Rectal smooth muscle tissue (tissue), 1 donor: ENCODE measurements around the gene INSL6.

Experiments used
- H3K27ac ChIP-seq: one replicate; pipeline ENCODE4 v1.7.0; 2013; ENCODE audit warnings: low read depth, low read length, inconsistent platforms
- H3K27me3 ChIP-seq: one replicate; pipeline ENCODE4 v1.7.0; 2013; ENCODE audit warnings: low read length; ENCODE audit not compliant: control insufficient read depth, insufficient read depth
- H3K36me3 ChIP-seq: one replicate; pipeline ENCODE4 v1.7.0; 2013; ENCODE audit warnings: low read length; ENCODE audit not compliant: control insufficient read depth, insufficient read depth
- H3K4me1 ChIP-seq: one replicate; pipeline ENCODE4 v1.7.0; 2013; ENCODE audit warnings: low read length; ENCODE audit not compliant: control insufficient read depth, insufficient read depth
- H3K4me3 ChIP-seq: one replicate; pipeline ENCODE4 v1.7.0; 2013; ENCODE audit warnings: low read length
- H3K9ac ChIP-seq: one replicate; pipeline ENCODE4 v1.7.0; 2013; ENCODE audit warnings: low read length

Gene INSL6

DNA sequence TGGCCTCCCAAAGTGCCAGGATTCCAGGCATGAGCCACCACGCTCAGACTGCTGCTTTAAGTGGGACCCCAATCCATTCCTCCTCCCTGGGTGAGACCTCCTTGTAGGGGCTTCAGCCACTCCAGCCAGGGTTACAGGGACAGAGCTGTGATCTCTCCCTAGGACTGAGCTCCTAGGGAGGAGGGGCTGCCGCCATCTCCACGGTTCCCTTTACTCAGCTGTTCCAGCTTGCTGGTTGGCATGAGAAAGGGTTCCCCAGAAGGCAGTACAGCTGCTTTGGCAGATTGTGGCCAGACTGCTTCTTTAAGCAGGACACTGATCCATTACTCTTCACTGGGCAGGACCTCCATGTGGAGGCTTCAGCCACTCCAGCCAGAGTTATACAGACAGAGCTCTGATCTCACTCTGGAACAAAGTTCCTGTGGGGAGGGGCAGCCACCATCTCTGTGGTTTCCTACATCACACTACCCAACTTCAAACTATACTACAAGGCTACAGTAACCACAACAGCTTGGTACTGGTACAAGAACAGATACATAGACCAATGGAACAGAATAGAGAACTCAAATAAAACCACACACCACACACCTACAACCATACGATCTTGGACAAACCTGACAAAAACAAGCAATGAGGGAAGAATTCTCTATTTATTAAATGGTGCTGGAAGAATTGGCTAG lies 7.2 kb downstream of the INSL6 start:
- no peak overlapping the region for H3K27ac ChIP-seq
- H3K27me3 ChIP-seq, result no peaks in the 10 kb centered on the region
- no peak overlapping the region for H3K9ac ChIP-seq
- no peak overlapping the region for H3K4me3 ChIP-seq
- H3K4me1 ChIP-seq, result no peaks in the 10 kb centered on the region
- no peaks in the 10 kb centered on the region for H3K36me3 ChIP-seq

DNA sequence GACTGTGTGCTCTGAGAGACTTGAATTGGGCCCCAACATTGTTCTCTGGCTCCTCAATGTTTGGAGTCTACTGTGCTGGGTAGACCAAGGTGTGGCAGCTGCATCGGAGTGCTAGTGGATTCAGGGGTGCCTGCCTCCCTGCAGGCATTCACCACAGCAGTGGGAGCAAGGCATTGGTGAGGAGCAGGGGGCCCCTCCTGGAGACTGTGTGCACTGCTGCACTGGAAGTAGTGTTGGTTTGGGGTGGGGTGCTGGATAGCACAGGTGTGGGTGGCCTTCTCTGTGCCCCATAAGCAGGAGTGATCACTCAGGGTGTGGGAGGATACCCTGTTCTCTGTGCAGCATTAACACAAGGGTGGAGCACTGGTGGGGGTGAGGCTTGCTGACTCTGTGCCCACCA lies 39.2 kb downstream of the INSL6 start:
- Histone ChIP-seq H3K4me3 (no peak overlapping the region), H3K27me3 (no peaks in the 10 kb centered on the region), H3K36me3 (peaks cover 4% of the 10 kb centered on the region), H3K27ac (no peak overlapping the region), H3K9ac (no peak overlapping the region), H3K4me1 (no peaks in the 10 kb centered on the region)

DNA sequence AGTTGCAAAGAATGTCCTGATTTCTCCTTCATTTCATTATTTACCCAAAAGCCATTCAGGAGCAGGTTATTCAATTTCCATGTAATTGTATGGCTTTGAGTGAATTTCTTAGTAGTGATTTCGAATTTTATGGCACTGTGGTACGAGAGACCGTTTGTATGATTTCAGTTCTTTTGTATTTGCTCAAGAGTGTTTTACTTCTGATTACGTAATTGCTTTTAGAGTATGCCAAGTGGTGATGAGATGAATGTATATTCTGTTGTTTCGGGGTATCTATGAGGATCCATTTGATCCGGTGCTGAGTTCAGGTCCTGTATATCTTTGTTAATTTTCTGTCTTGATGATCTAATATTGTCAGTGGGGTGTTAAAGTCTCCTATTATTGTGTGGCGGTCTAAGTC lies 41.2 kb downstream of the INSL6 start:
- H3K9ac ChIP-seq, result no peak overlapping the region
- H3K27me3 ChIP-seq, result no peaks in the 10 kb centered on the region
- peaks cover 4% of the 10 kb centered on the region for H3K36me3 ChIP-seq
- no peak overlapping the region for H3K4me3 ChIP-seq
- no peaks in the 10 kb centered on the region for H3K4me1 ChIP-seq
- H3K27ac ChIP-seq, result no peak overlapping the region

DNA sequence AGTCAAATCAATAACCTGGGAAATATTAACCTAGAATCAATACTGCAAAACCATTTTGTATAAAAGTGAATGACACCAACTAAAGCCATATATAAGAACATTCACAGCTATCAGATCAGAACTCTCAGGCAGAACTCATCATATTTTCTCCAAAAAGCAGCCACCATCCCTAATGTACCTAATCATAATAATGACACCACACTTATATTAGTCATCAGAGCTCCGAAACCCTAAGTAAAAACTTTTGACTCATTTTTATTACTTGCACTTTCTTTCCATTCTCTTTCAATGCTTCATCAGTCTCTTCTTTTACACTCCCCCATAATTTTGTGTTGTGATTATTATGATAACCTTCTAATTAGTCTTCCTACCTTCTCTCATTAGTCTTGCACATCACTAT lies 45.3 kb downstream of the INSL6 start:
- no peaks in the 10 kb centered on the region for H3K4me1 ChIP-seq
- no peaks in the 10 kb centered on the region for H3K36me3 ChIP-seq
- H3K9ac ChIP-seq, result no peak overlapping the region
- H3K27me3 ChIP-seq, result no peaks in the 10 kb centered on the region
- H3K4me3 ChIP-seq, result no peak overlapping the region
- no peak overlapping the region for H3K27ac ChIP-seq

DNA sequence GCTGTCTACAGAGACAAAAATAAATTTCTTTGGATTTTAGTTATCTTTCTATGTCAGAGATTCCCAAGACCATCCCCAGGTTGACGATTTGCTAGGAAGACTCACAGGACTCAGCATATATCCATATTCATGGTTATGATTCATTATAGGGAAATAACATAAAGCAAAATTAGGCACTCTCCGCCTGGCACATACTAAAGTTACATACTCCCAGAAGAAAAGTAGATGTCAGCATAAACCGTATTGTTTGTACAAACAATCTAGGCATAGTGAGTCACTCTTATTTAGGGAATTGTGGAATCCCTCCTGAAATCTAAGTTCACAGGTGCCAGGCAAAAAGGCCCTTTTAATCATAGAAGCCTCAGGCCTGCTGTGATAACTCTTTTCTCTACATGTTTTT lies 62.9 kb downstream of the INSL6 start:
- H3K9ac ChIP-seq, result no peak overlapping the region
- H3K4me1 ChIP-seq, result no peaks in the 10 kb centered on the region
- H3K4me3 ChIP-seq, result no peak overlapping the region
- H3K27ac ChIP-seq, result no peak overlapping the region
- no peaks in the 10 kb centered on the region for H3K27me3 ChIP-seq
- H3K36me3 ChIP-seq, result peaks cover 5% of the 10 kb centered on the region

DNA sequence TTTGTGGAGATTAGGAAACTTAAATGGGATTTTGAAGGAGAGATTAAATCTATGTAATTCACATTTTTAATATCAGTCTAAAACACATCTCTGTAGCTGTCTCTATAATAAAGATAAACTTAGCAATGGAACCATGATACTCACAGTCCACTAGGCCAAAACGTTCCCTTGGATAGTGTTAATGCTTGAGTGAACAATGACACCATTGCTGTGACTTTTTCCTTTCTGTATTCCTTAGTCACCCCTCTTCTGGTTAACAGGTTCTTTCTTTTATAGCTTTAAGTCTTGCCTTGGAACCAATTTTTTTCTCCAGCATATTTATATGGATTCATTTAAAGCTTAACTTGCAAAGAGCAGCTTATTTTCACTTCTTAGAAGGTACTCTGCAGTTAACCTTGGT lies 63.3 kb downstream of the INSL6 start:
- H3K4me3 ChIP-seq, result no peak overlapping the region
- H3K4me1 ChIP-seq, result no peaks in the 10 kb centered on the region
- H3K27me3 ChIP-seq, result no peaks in the 10 kb centered on the region
- no peak overlapping the region for H3K27ac ChIP-seq
- no peak overlapping the region for H3K9ac ChIP-seq
- peaks cover 5% of the 10 kb centered on the region for H3K36me3 ChIP-seq

DNA sequence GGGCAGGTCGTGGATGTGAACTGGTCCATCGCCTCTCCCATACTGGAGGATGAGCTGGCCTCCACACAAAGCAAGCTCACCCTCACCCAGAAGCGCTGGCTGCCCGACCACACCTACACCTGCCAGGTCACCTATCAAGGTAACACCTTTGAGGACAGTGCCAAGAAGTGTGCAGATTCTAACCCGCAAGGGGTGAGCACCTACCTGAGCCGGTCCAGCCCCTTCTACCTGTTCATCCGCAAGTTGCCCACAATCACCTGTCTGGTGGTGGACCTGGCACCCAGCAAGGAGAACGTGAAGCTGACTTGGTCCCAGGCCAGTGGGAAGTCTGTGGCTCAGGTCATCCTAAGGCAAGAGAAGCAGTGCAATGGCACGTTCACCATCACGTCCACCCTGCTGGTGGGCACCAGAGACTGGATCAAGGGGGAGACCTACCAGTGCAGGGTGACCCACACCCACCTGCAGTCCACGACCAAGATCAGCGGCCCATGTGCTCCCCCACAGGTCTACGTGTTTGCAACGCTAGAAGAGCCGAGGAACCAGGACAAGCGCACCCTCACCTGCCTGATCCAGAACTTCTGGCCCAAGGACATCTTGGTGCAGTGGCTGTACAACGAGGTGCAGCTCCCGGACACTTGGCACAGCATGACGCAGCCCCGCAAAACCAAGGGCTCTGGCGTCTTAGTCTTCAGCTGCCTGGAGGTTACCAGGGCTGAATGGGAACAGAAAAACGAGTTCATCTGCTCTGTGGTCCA lies 71.3 kb downstream of the INSL6 start:
- Histone ChIP-seq H3K4me3 (no peak overlapping the region), H3K27ac (no peak overlapping the region), H3K27me3 (no peaks in the 10 kb centered on the region), H3K9ac (no peak overlapping the region), H3K4me1 (no peaks in the 10 kb centered on the region), H3K36me3 (peaks cover 15% of the 10 kb centered on the region)
